Measurements from ENCODE around the gene CLDN2.

- TF ChIP-seq CTCF (IDR thresholded peaks at IDR 0.05) (no peak), POLR2A (IDR thresholded peaks at IDR 0.05) (no peak)
Observed at GRCh38 chrX:106935175-106935574, 15.0 kb downstream of the CLDN2 start.

Data from adrenal gland (tissue), 5 donors.